ENCODE data around the gene TBCD. TPM values are rescaled to one million over a fixed set of nuclear protein-coding genes. Genes with fewer than 3 reads are reported as not detected.

The TBCD gene
- total RNA-seq, 1 experiment from 2014 or later: 29.6 TPM

DNA sequence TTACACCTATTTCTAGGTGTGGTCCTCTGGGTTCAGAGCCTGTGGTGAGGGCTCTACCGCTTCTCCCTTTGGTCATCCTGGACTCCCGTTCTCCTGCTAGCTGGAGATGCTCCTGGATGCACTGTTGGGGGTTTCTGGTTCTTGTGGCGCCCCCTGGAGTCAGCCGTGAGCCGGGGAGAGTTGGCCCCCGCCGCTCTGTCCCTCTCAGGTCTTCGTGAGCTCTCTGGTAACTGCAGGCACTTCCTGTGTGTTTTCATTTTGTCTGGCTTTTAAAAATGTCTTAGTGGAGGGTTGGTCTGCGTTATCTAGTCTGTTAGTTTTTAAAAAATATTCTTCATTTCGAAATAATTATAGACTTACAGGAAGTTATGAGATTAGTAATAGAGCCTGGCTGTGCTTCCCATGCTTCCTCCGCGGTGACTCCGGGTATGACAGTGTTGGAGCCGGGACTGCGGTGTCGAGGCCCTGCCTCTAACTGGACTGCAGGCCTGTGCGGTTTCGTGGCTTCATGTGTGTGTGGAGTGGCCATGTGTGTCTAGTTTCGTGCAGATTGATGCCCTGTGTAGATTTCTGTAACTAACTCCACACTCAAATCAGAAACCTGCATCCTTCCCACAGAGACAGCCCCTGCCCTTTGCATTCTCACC is 166.0 kb downstream of the TBCD start:
- no peak for TF ChIP-seq EZH2phosphoT487 (IDR thresholded peaks at IDR 0.05; ENCODE audit: borderline replicate concordance, low read length)
- TF ChIP-seq, protein P1, sequence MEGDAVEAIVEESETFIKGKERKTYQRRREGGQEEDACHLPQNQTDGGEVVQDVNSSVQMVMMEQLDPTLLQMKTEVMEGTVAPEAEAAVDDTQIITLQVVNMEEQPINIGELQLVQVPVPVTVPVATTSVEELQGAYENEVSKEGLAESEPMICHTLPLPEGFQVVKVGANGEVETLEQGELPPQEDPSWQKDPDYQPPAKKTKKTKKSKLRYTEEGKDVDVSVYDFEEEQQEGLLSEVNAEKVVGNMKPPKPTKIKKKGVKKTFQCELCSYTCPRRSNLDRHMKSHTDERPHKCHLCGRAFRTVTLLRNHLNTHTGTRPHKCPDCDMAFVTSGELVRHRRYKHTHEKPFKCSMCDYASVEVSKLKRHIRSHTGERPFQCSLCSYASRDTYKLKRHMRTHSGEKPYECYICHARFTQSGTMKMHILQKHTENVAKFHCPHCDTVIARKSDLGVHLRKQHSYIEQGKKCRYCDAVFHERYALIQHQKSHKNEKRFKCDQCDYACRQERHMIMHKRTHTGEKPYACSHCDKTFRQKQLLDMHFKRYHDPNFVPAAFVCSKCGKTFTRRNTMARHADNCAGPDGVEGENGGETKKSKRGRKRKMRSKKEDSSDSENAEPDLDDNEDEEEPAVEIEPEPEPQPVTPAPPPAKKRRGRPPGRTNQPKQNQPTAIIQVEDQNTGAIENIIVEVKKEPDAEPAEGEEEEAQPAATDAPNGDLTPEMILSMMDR (conservative IDR thresholded peaks at IDR 0.05; ENCODE audit: low read depth, low read length): peak; percentile 58
- H3F3A ChIP-seq (ENCODE audit: low read length, unreplicated experiment): no peaks in the 10 kb centered on the region
- 0 out of 2 replicates have a peak, but pooled peaks cover 4% of the 10 kb centered on the region for H3K36me3 ChIP-seq (ENCODE audit: low read depth, low read length)
- no peak overlapping the region for H3K9ac ChIP-seq (ENCODE audit: low read length)
- no peaks in the 10 kb centered on the region for H3K9me2 ChIP-seq (replicated peaks; ENCODE audit: low read length)
- H3K4me2 ChIP-seq (ENCODE audit: low read length): no peak overlapping the region
- H3K27me3 ChIP-seq (ENCODE audit: low read length): no peaks in the 10 kb centered on the region
- no peaks in the 10 kb centered on the region for H3K9me3 ChIP-seq (ENCODE audit: low read length)
- POLR2A ChIA-PET (ENCODE audit: unreplicated experiment): no interaction called here
- ATAC-seq (no peak), DNase-seq (peak; percentile 17)
- BruUV-seq (replicated peaks): no TSS peak
- H3K4me1 ChIP-seq (ENCODE audit: insufficient read depth, low read length): no peaks in the 10 kb centered on the region
- CTCF ChIA-PET: no interaction called here
- no peaks in the 10 kb centered on the region for H3K79me2 ChIP-seq (ENCODE audit: low read length)
- no peaks in the 10 kb centered on the region for H4K20me1 ChIP-seq (ENCODE audit: low read length)
- H3K4me3 ChIP-seq (ENCODE audit: low read length): no peak overlapping the region
- H3K27ac ChIP-seq (ENCODE audit: low read length): no peak overlapping the region
- no peak overlapping the region for H2AFZ ChIP-seq (ENCODE audit: low read length)
- intact Hi-C loops (cut with micrococcal nuclease): no loop called here

- Histone ChIP-seq H3K9me2 (replicated peaks; ENCODE audit: low read length) (no peaks in the 10 kb centered on the region), H3K36me3 (ENCODE audit: low read depth, low read length) (no peaks in the 10 kb centered on the region), H3K9ac (ENCODE audit: low read length) (no peak overlapping the region), H3K4me3 (ENCODE audit: low read length) (no peak overlapping the region), H4K20me1 (ENCODE audit: low read length) (no peaks in the 10 kb centered on the region), H3K79me2 (ENCODE audit: low read length) (no peaks in the 10 kb centered on the region), H2AFZ (ENCODE audit: low read length) (no peak overlapping the region), H3K9me3 (ENCODE audit: low read length) (no peaks in the 10 kb centered on the region), H3K4me1 (ENCODE audit: insufficient read depth, low read length) (no peaks in the 10 kb centered on the region), H3K4me2 (ENCODE audit: low read length) (no peak overlapping the region), H3K27ac (ENCODE audit: low read length) (no peak overlapping the region), H3K27me3 (ENCODE audit: low read length) (no peaks in the 10 kb centered on the region), H3F3A (ENCODE audit: low read length, unreplicated experiment) (no peaks in the 10 kb centered on the region)
- ChIA-PET CTCF (no interaction called here), POLR2A (ENCODE audit: unreplicated experiment) (no interaction called here)
- ATAC-seq (no peak), DNase-seq (no peak)
- intact Hi-C loops (cut with micrococcal nuclease): no loop called here
- TF ChIP-seq EZH2phosphoT487 (IDR thresholded peaks at IDR 0.05; ENCODE audit: borderline replicate concordance, low read length): no peak
- TF ChIP-seq, protein P1 (conservative IDR thresholded peaks at IDR 0.05; ENCODE audit: low read depth, low read length): no peak
- no peak for TF ChIP-seq EZH2 (IDR thresholded peaks at IDR 0.05; ENCODE audit: low read length, unreplicated experiment)
- no TSS peak for BruUV-seq (replicated peaks)
Observed at GRCh38 chr17:82918508-82918907, 166.6 kb downstream of the TBCD start.

- ChIA-PET POLR2A (ENCODE audit: unreplicated experiment) (no interaction called here), CTCF (no interaction called here)
- Histone ChIP-seq H3K9me2 (replicated peaks; ENCODE audit: low read length) (no peaks in the 10 kb centered on the region), H3K4me3 (ENCODE audit: low read length) (no peak overlapping the region), H3K36me3 (ENCODE audit: low read depth, low read length) (no peaks in the 10 kb centered on the region), H2AFZ (ENCODE audit: low read length) (no peak overlapping the region), H3K4me1 (ENCODE audit: insufficient read depth, low read length) (peaks cover 6% of the 10 kb centered on the region; the same call in 1 of the 2 replicates), H3K9ac (ENCODE audit: low read length) (no peak overlapping the region), H3K27me3 (ENCODE audit: low read length) (no peaks in the 10 kb centered on the region), H3K79me2 (ENCODE audit: low read length) (no peaks in the 10 kb centered on the region), H3K4me2 (ENCODE audit: low read length) (no peak overlapping the region), H4K20me1 (ENCODE audit: low read length) (no peaks in the 10 kb centered on the region), H3K9me3 (ENCODE audit: low read length) (no peaks in the 10 kb centered on the region), H3K27ac (ENCODE audit: low read length) (no peak overlapping the region), H3F3A (ENCODE audit: low read length, unreplicated experiment) (no peaks in the 10 kb centered on the region)
- BruUV-seq (replicated peaks): no TSS peak
- no peak for DNase-seq
- intact Hi-C loops (cut with micrococcal nuclease): no loop called here
- no peak for ATAC-seq
- TF ChIP-seq, protein P1 (conservative IDR thresholded peaks at IDR 0.05; ENCODE audit: low read depth, low read length): no peak
- no peak for TF ChIP-seq EZH2phosphoT487 (IDR thresholded peaks at IDR 0.05; ENCODE audit: borderline replicate concordance, low read length)
- TF ChIP-seq EZH2 (IDR thresholded peaks at IDR 0.05; ENCODE audit: low read length, unreplicated experiment): no peak
Observed at GRCh38 chr17:82920150-82920549, 168.3 kb downstream of the TBCD start.
